Stomach (tissue), 9 donors: ENCODE results near the gene TWF2. TPM values are rescaled to one million over a fixed set of nuclear protein-coding genes. Genes with fewer than 3 reads are reported as not detected.
A peak's percentile ranks its signal among the peaks of the same experiment; 100 is the strongest.

ENCODE experiments used
- DNase-seq, 2 donors: peaks; one replicate each; pipeline versions ENCODE4 v3.0.0 to v3.0.0-alpha.2; 2013 to 2019
- H3K27ac ChIP-seq, 5 donors: fragments of 200-600 bp in 4 of 5; sonication (generic) in 4 of 5; one replicate each; pipeline ENCODE4 v1.5.1; 2013 to 2019; ENCODE audit warnings: mild to moderate bottlenecking in 1 of 5, moderate library complexity in 1 of 5
- H3K27me3 ChIP-seq, 3 donors: fragments of 200-600 bp; sonication (generic); one replicate each; pipeline ENCODE4 v1.5.1; 2017 to 2019; ENCODE audit warnings: mixed run types in 1 of 3
- H3K36me3 ChIP-seq, 4 donors: fragments of 200-600 bp; sonication (generic); 1 replicate in 3 of 4; 2 replicates in 1 of 4; pipeline ENCODE4 v1.5.1; 2016 to 2019
- H3K4me1 ChIP-seq, 4 donors: fragments of 200-600 bp; sonication (generic); one replicate each; pipeline ENCODE4 v1.5.1; 2016 to 2019
- H3K4me3 ChIP-seq, 4 donors: fragments of 200-600 bp; sonication (generic) in 3 of 4; one replicate each; pipeline ENCODE4 v1.5.1; 2016 to 2019; ENCODE audit warnings: mild to moderate bottlenecking in 1 of 4
- H3K9me3 ChIP-seq, 4 donors: fragments of 200-600 bp; sonication (generic); one replicate each; pipeline ENCODE4 v1.5.1; 2016 to 2019
- CTCF ChIP-seq, 7 experiments: fragments of 450-650 bp in 4 of 7; fragments of 200-600 bp in 3 of 7; sonication (generic) in 3 of 7; IDR thresholded peaks; one replicate each; pipeline ENCODE4 v1.5.1; 2016 to 2019; ENCODE audit warnings: antibody characterized with exemption in 7 of 7, control low read depth in 2 of 7, mild to moderate bottlenecking in 1 of 7
- EP300 ChIP-seq: sonication (generic); formaldehyde crosslinking; IDR thresholded peaks from one replicate; pipeline ENCODE4 v1.6.1; 2017; ENCODE audit warnings: antibody characterized with exemption
- POLR2A ChIP-seq, 4 donors: fragments of 450-650 bp; IDR thresholded peaks; one replicate each; pipeline ENCODE4 v1.6.1; 2016; ENCODE audit warnings: antibody characterized with exemption in 4 of 4, control low read depth in 2 of 4, mild to moderate bottlenecking in 1 of 4, moderate library complexity in 1 of 4
- POLR2AphosphoS5 ChIP-seq, 3 donors: sonication (generic); formaldehyde crosslinking; IDR thresholded peaks; one replicate each; pipeline ENCODE4 v1.6.1; 2016; ENCODE audit warnings: antibody characterized with exemption in 3 of 3
- WGBS, 5 donors: extraction: QIAGEN DNeasy Blood & Tissue Kit in 3 of 5; methylation state at CpG; one replicate each; pipeline versions ENCODE4 v1.1.5 to v1.1.7; 2013 to 2018; 5-methylcytosine and 5-hydroxymethylcytosine counted together
- intact Hi-C: fragments of 100-400 bp; cut with DNase I; formaldehyde crosslinking; loops from one replicate; pipeline ENCODE4 v1.15.1; 2023; ENCODE audit warnings: low total_unique reads
- polyA plus RNA-seq, 3 donors: library from polyadenylated mRNA; stranded (reverse); fragments of 200-250 nt; gene quantifications; one replicate each; pipeline ENCODE4 v1.2.3, GENCODE V29; 2013
- small RNA-seq, 4 donors: library from RNA; depleted of rRNA; stranded (forward); fragments of <200 nt; gene quantifications; one replicate each; pipeline ENCODE3, GENCODE V24; 2016
- total RNA-seq, 5 donors: library from RNA; depleted of rRNA; stranded (reverse); fragments of >200 nt; gene quantifications; one replicate each; pipeline versions ENCODE4 v1.1.0 to v1.2.3, GENCODE V29; 2014 to 2016
- donor health status: healthy with polysubstance abuse.
- donor health status: Bipolar disorder and iron deficiency.
- donor health status: healthy.

TWF2 gene
- total and polyA plus RNA-seq, 8 donors, result 18.7 to 237 (median 40.0) TPM

DNA sequence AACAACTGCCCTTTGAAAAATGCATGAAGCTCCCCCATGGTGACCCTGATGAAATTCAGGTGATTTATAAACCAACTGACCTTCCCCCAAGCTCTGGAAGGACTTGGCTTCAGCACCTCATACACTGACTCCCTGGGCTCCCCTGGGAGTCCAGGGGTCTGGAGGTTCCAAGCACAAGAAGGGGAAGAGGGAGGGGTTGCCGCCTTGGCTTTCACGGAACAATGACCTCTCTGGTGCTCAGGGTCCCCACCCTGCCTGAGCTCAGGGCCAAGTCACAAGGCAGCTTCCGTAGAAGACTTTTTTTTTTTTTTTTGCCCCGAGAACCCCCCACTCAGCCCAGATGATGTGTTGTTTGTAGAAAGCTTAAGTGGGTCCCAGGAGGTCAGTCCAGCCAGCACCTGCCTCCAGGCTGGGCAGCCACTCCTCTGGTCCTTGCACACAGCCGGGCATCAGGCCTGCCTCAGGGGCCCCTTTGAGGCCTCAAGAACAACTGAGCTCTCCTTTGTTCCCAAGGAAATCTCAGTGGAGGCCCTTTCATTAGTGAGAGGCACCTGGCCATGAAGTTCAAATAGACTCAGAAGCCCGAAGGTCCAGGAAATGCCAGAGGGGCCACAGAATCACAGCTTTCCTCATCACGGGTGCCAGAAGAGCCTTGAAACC is 55.0 kb downstream of the TWF2 start:
- intact Hi-C loops, result no loop called here
- Histone ChIP-seq H3K9me3 (no peaks in the 10 kb centered on the region), H3K27me3 (no peaks in the 10 kb centered on the region), H3K4me3 (no peak overlapping the region), H3K4me1 (peaks cover 0 to 7% (median 3%) of the 10 kb centered on the region in 4 donors), H3K27ac (peak overlapping the region in 1 of 5 donors; percentile 15), H3K36me3 (no peaks in the 10 kb centered on the region)
- TF ChIP-seq EP300 (no peak), POLR2A (IDR thresholded peaks at IDR 0.05) (no peak), POLR2AphosphoS5 (IDR thresholded peaks at IDR 0.05) (no peak), CTCF (IDR thresholded peaks at IDR 0.05) (no peak)
- DNase-seq, result peak in 1 of 2 donors; percentile 40
- WGBS, 5 donors, result 65 to 75% (median 69%) methylated on average over 7 of the region's 7 CpGs

GRCh38 chr3:52182691-52183090 is 56.3 kb downstream of the TWF2 start:
- no peak for TF ChIP-seq POLR2A (IDR thresholded peaks at IDR 0.05)
- no peak for TF ChIP-seq POLR2AphosphoS5 (IDR thresholded peaks at IDR 0.05)
- TF ChIP-seq CTCF (IDR thresholded peaks at IDR 0.05), result no peak
- intact Hi-C loops, result no loop called here
- Histone ChIP-seq H3K9me3 (no peaks in the 10 kb centered on the region), H3K36me3 (no peaks in the 10 kb centered on the region), H3K4me1 (peaks cover 0 to under 1% (median under 1%) of the 10 kb centered on the region in 4 donors), H3K4me3 (no peak overlapping the region), H3K27me3 (no peaks in the 10 kb centered on the region), H3K27ac (peak overlapping the region in 1 of 5 donors; percentile 20)
- WGBS, 5 donors, result 83 to 93% (median 91%) methylated on average over 4 of the region's 4 CpGs
- no peak for DNase-seq

- H3K4me3 ChIP-seq, result no peak overlapping the region
Measured at GRCh38 chr3:52182196-52182595, 56.8 kb downstream of the TWF2 start.

GRCh38 chr3:52181543-52181942 is 57.4 kb downstream of the TWF2 start:
- TF ChIP-seq POLR2AphosphoS5 (IDR thresholded peaks at IDR 0.05) (no peak), POLR2A (IDR thresholded peaks at IDR 0.05) (no peak), CTCF (IDR thresholded peaks at IDR 0.05) (no peak), EP300 (no peak)
- H3K27ac ChIP-seq, result no peak overlapping the region
- intact Hi-C loops, result no loop called here

More at GRCh38 chr3:52182196-52182595, 56.8 kb downstream of the TWF2 start:
- TF ChIP-seq CTCF (IDR thresholded peaks at IDR 0.05) (no peak), POLR2AphosphoS5 (IDR thresholded peaks at IDR 0.05) (no peak), POLR2A (IDR thresholded peaks at IDR 0.05) (no peak), EP300 (no peak)
- 55 to 80% (median 71%) methylated on average over 1 to 5 of the region's 5 CpGs for WGBS, 5 donors
- no peaks in the 10 kb centered on the region for H3K9me3 ChIP-seq
- H3K27ac ChIP-seq, result peak overlapping the region in 1 of 5 donors; percentile 20
- H3K36me3 ChIP-seq, result no peaks in the 10 kb centered on the region
- DNase-seq, result no peak
- intact Hi-C loops, result no loop called here
- H3K4me1 ChIP-seq, result peaks cover 0 to 6% (median 4%) of the 10 kb centered on the region in 4 donors
- no peaks in the 10 kb centered on the region for H3K27me3 ChIP-seq

More at GRCh38 chr3:52181543-52181942, 57.4 kb downstream of the TWF2 start:
- WGBS, 5 donors, result 61 to 77% (median 70%) methylated on average over 4 of the region's 4 CpGs
- Histone ChIP-seq H3K4me1 (peaks cover 0 to 12% (median 10%) of the 10 kb centered on the region in 4 donors), H3K4me3 (no peak overlapping the region), H3K9me3 (no peaks in the 10 kb centered on the region), H3K27me3 (no peaks in the 10 kb centered on the region), H3K36me3 (no peaks in the 10 kb centered on the region)
- no peak for DNase-seq

Small RNA genes lying within 50 kb of the gene (small RNA-seq; reads per million reads assigned to genes)
- gene MIRLET7G, result 1,352 to 2,970 (median 1,766) reads per million in 4 donors

Other genes starting within 250 kb of the TWF2 start
- 1,000 to 10,000 TPM in 1 of 5 donors, 100 to 1,000 TPM in 4; 144 to 1,657 (median 865) TPM for gene RPL29, start 243.3 kb downstream of the TWF2 start, total RNA-seq
- gene RPL29, start 243.3 kb downstream of the TWF2 start, polyA plus RNA-seq, result 1,000 to 10,000 TPM; 2,501 to 3,071 (median 2,933) TPM
- gene DUSP7, start 182.6 kb downstream of the TWF2 start, total RNA-seq, result 10 to 100 TPM in 1 of 5 donors, 1 to 10 TPM in 3, under 1 TPM in 1; 0.58 to 23.7 (median 4.6) TPM
- gene DUSP7, start 182.6 kb downstream of the TWF2 start, polyA plus RNA-seq, result 10 to 100 TPM in 1 of 3 donors, 1 to 10 TPM in 2; 4.9 to 11.2 (median 5.1) TPM
- gene POC1A, start 84.7 kb downstream of the TWF2 start, total RNA-seq, result 10 to 100 TPM in 1 of 5 donors, 1 to 10 TPM in 3, not detected in 1; 1.8 to 23.2 (median 3.5) TPM
- 1 to 10 TPM; 3.0 to 4.4 (median 3.5) TPM for gene POC1A, start 84.7 kb downstream of the TWF2 start, polyA plus RNA-seq
- gene ALAS1, start 41.0 kb downstream of the TWF2 start, total RNA-seq, result 10 to 100 TPM; 19.6 to 75.3 (median 33.4) TPM
- 10 to 100 TPM; 35.6 to 59.1 (median 42.7) TPM for gene ALAS1, start 41.0 kb downstream of the TWF2 start, polyA plus RNA-seq
- gene TLR9, start 13.5 kb downstream of the TWF2 start, total RNA-seq, result not detected
- under 1 TPM in 1 of 3 donors, not detected in 2; 0.18 TPM for gene TLR9, start 13.5 kb downstream of the TWF2 start, polyA plus RNA-seq
- 10 to 100 TPM in 3 of 5 donors, 1 to 10 TPM in 2; 7.9 to 44.9 (median 11.0) TPM for gene PPM1M, start 6.6 kb upstream of the TWF2 start, total RNA-seq
- gene PPM1M, start 6.6 kb upstream of the TWF2 start, polyA plus RNA-seq, result 10 to 100 TPM; 16.4 to 25.7 (median 19.8) TPM
- 10 to 100 TPM in 4 of 5 donors, 1 to 10 TPM in 1; 8.2 to 64.8 (median 30.4) TPM for gene WDR82, start 39.5 kb upstream of the TWF2 start, total RNA-seq
- 10 to 100 TPM; 20.6 to 28.7 (median 28.0) TPM for gene WDR82, start 39.5 kb upstream of the TWF2 start, polyA plus RNA-seq
- gene GLYCTK, start 48.7 kb upstream of the TWF2 start, total RNA-seq, result 10 to 100 TPM; 16.7 to 55.0 (median 19.2) TPM
- gene GLYCTK, start 48.7 kb upstream of the TWF2 start, polyA plus RNA-seq, result 10 to 100 TPM in 2 of 3 donors, 1 to 10 TPM in 1; 9.1 to 26.9 (median 14.6) TPM
- gene DNAH1, start 77.2 kb upstream of the TWF2 start, total RNA-seq, result 10 to 100 TPM in 4 of 5 donors, 1 to 10 TPM in 1; 6.1 to 57.6 (median 22.2) TPM
- 1 to 10 TPM; 1.9 to 3.4 (median 3.0) TPM for gene DNAH1, start 77.2 kb upstream of the TWF2 start, polyA plus RNA-seq
- 100 to 1,000 TPM in 1 of 5 donors, 10 to 100 TPM in 4; 49.4 to 137 (median 66.8) TPM for gene BAP1, start 170.8 kb upstream of the TWF2 start, total RNA-seq
- gene BAP1, start 170.8 kb upstream of the TWF2 start, polyA plus RNA-seq, result 10 to 100 TPM; 50.3 to 68.1 (median 52.4) TPM
- 10 to 100 TPM; 11.4 to 53.3 (median 15.2) TPM for gene PHF7, start 171.5 kb upstream of the TWF2 start, total RNA-seq
- gene PHF7, start 171.5 kb upstream of the TWF2 start, polyA plus RNA-seq, result 10 to 100 TPM in 1 of 3 donors, 1 to 10 TPM in 2; 3.7 to 10.2 (median 4.1) TPM
- 1 to 10 TPM in 3 of 5 donors, under 1 TPM in 2; under 0.01 to 9.6 (median 1.7) TPM for gene SEMA3G, start 205.9 kb upstream of the TWF2 start, total RNA-seq
- 1 to 10 TPM; 1.4 to 2.3 (median 1.9) TPM for gene SEMA3G, start 205.9 kb upstream of the TWF2 start, polyA plus RNA-seq
- 1 to 10 TPM in 2 of 5 donors, not detected in 3; 3.1 to 6.5 TPM for gene TNNC1, start 214.9 kb upstream of the TWF2 start, total RNA-seq
- gene TNNC1, start 214.9 kb upstream of the TWF2 start, polyA plus RNA-seq, result 10 to 100 TPM in 2 of 3 donors, 1 to 10 TPM in 1; 4.9 to 41.1 (median 20.3) TPM
- 100 to 1,000 TPM in 3 of 5 donors, 10 to 100 TPM in 2; 68.5 to 456 (median 147) TPM for gene NISCH, start 216.4 kb upstream of the TWF2 start, total RNA-seq
- gene NISCH, start 216.4 kb upstream of the TWF2 start, polyA plus RNA-seq, result 10 to 100 TPM; 18.3 to 36.4 (median 19.9) TPM